Dendritic cell treated with granulocyte-macrophage colony-stimulating factor and Interleukin-4, amounts not matched to agents 40 ng/mL and 50 ng/mL, for 4 days (primary cell): ENCODE measurements around the gene ASGR1.
"Not testable (repeated sequence)": the region's sequence is repeated elsewhere in the genome, so short reads cannot be mapped to it uniquely, and the experiment has no call there.

Experiments
- H3K27ac Mint-ChIP-seq: one replicate; pipeline ENCODE4 v1.8.0; 2022; ENCODE audit warnings: mild to moderate bottlenecking, mixed read lengths
- H3K27me3 Mint-ChIP-seq: one replicate; pipeline ENCODE4 v1.8.0; 2022; ENCODE audit warnings: mild to moderate bottlenecking, mixed read lengths
- H3K36me3 Mint-ChIP-seq: one replicate; pipeline ENCODE4 v1.8.0; 2022; ENCODE audit warnings: low read depth, mixed read lengths
- H3K4me1 Mint-ChIP-seq: one replicate; pipeline ENCODE4 v1.8.0; 2022; ENCODE audit warnings: low read depth, mixed read lengths
- H3K4me3 Mint-ChIP-seq: one replicate; pipeline ENCODE4 v1.8.0; 2022; ENCODE audit warnings: mild to moderate bottlenecking, moderate library complexity, mixed read lengths
- H3K9me3 Mint-ChIP-seq: one replicate; pipeline ENCODE4 v1.8.0; 2022; ENCODE audit warnings: mixed read lengths
- intact Hi-C: fragments of 100-400 bp; cut with micrococcal nuclease; formaldehyde crosslinking; loops from one replicate; pipeline ENCODE4 v1.15.0; 2022

ASGR1 gene

DNA sequence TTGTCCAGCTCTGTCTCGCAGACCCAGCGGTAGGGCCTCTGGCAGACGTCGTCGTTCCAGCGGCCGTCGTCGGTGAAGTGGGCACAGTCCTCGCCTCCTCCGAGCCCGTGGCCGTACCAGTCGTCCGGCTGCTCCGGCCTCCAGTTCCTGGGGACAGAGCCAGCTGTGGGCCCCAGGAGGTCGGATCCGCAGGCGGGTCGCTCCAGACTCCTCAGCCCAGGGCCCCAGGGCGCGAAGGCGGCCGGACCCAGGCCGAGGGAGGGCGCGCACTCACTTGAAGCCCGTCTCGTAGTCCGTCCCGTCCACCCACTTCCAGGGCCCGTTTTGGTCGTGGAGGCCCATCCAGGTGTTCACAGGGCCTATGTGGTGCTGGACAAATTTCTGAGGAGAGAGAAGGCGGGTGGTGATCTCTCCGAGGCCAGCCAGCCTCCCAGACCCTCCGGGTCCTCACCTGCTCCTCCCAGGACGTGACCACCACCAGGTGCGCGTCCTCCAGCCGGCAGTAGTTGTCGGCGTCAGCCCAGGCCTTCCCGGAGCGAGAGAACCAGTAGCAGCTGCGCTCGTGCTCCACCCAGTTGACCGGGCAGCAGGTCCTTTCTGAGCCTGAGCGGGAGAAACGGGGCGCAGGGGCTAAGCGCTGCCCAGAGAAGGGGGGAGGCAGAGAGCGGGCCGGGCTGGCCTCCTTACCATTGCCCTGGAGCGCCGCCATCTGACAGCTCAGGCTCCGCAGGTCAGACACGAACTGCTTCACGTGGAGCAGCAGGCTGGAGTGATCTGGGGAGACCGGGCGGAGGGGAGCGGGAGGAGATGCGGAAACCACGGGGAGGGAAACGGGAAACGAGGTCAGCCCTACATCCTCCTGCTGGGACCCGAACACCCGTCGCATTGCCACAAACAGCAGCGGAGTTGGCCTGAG lies 5.2 kb downstream of the ASGR1 start:
- Mint-ChIP-seq H3K4me1 (peaks cover 19% of the 10 kb centered on the region), H3K27me3 (peaks cover 9% of the 10 kb centered on the region), H3K4me3 (no peak overlapping the region), H3K27ac (no peak overlapping the region), H3K36me3 (no peaks in the 10 kb centered on the region), H3K9me3 (no peaks in the 10 kb centered on the region)
- intact Hi-C loops, result loop anchor here (1.0 kb wide), 1 partner anchor 37 kb away; no protein-coding TSS in a partner anchor

DNA sequence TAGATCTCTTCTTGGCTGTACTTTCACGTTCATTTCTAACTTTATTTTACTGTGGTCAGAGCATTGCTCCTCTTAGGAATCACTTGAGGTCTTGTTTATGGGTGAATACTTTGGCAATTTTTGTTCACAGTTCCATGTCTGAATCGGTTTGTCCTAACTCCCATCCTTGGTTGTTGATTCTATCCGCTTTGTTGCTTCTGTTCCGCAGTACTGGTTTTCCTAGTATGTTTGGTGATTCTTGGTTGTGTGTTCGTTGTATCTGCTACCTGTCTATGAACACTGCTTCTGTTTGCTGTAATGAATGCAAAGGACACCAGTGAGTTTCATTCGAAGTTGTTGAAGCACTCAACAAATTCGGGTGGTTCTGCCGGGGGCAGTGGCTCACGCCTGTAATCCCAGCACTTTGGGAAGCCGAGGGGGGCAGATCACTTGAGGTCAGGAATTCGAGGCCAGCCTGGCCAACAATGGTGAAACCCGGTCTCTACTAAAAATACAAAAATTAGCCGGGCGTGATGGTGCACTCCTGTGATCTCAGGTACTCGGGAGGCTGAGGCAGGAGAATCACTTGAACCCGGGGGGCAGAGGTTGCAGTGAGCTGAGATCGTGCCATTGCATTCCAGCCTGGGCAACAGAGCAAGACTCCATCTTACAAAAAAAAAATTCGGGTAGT lies 6.5 kb downstream of the ASGR1 start:
- H3K27ac Mint-ChIP-seq, H3K27me3 Mint-ChIP-seq, H3K9me3 Mint-ChIP-seq, H3K4me3 Mint-ChIP-seq, H3K36me3 Mint-ChIP-seq, intact Hi-C loops: not testable (repeated sequence)
- peaks cover 18% of the 10 kb centered on the region for H3K4me1 Mint-ChIP-seq

DNA sequence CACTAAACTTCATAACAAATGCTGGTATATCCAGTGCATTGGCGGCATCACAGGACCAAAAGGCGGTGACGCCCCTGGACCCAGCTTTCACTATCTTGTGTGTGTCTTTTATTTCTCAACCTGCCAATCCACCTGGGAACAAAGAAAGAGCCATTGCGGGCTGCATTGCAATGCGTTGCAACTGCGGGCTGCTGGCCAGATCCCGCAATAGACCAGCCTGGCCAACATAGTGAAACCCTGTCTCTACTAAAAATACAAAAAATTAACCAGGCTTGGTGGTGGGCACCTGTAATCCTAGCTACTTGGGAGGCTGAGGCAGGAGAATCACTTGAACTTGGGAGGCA lies 9.6 kb downstream of the ASGR1 start:
- H3K9me3 Mint-ChIP-seq, intact Hi-C loops, H3K27me3 Mint-ChIP-seq, H3K36me3 Mint-ChIP-seq: not testable (repeated sequence)
- Mint-ChIP-seq H3K4me1 (peaks cover 29% of the 10 kb centered on the region), H3K4me3 (peak overlapping the region; percentile 57), H3K27ac (peak overlapping the region; percentile 82)

DNA sequence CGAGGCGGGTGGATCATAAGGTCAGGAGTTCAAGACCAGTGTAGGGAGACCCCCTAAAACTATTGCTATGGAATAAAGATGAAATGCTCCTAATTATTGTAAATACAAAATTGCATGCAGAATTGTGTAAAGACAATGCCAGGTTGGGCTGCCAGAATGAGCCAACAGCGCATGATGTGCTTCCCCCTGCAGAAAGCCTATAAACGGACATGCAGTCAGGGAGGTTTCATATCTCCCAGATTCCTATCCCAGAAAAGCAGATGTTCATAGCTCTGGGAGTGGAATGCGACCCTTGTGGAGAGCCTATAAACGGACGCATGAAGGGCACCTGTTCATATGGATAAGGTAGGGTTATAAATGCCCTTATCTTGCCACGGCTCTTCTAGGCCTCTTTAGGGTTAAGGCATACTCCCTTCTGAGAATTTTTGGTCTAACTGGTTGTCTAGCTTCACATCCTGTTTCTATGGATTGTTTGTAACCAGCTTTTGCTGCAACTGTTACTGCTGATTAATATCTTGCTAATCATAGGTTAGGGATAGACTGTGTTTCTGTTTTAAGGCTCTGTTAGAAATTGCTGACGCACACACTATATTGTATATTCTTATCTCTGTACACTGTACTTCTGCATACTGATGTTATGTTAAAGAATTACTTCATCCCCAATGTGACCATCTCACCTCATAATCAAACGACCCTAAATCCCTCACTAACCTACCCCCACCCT lies 10.2 kb downstream of the ASGR1 start:
- H3K36me3 Mint-ChIP-seq, H3K9me3 Mint-ChIP-seq, intact Hi-C loops, H3K27me3 Mint-ChIP-seq: not testable (repeated sequence)
- Mint-ChIP-seq H3K27ac (peak overlapping the region; percentile 82), H3K4me1 (peaks cover 32% of the 10 kb centered on the region), H3K4me3 (peak overlapping the region; percentile 57)

DNA sequence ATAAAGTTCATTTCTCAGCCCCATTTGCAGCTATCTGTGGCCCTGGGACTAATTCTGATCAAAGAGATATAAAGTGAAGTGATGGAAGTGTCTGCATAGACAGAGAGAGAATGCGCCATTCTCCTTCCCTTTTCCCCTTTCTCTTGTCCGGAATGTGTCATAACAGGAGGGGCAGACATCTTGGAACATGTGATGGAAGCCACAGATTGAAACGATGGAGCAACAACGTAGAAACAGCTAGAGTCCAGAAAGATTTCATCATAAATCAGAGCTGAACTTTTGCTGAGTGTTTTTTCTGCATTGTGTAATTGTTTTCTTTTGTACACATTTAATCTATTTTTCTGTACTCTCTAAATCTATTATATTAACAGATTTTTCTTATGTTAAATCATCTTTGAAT lies 11.3 kb downstream of the ASGR1 start:
- intact Hi-C loops, result no loop called here
- Mint-ChIP-seq H3K9me3 (no peaks in the 10 kb centered on the region), H3K27ac (peak overlapping the region; percentile 82), H3K27me3 (no peaks in the 10 kb centered on the region), H3K36me3 (no peaks in the 10 kb centered on the region), H3K4me1 (peaks cover 32% of the 10 kb centered on the region), H3K4me3 (no peak overlapping the region)

DNA sequence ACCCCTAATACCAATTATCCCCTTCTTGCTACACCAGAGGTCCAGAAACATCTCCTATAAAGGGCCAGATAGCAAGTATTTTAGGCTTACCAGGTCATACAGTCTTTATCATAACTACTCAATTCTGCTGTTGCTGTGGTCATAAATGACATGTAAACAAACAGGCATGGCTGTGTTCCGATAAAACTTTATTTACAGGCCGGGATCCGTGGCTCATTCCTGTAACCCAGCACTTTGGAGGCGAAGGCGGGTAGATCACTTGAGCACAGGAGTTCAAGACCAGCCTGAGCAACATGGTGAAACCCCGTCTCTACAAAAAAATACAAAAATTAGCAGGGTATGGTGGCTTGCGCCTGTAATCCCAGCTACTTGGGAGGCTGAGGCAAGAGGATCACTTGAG lies 12.3 kb downstream of the ASGR1 start:
- Mint-ChIP-seq H3K36me3 (no peaks in the 10 kb centered on the region), H3K4me3 (no peak overlapping the region), H3K27me3 (no peaks in the 10 kb centered on the region), H3K9me3 (no peaks in the 10 kb centered on the region), H3K4me1 (peaks cover 32% of the 10 kb centered on the region), H3K27ac (no peak overlapping the region)
- intact Hi-C loops, result no loop called here

DNA sequence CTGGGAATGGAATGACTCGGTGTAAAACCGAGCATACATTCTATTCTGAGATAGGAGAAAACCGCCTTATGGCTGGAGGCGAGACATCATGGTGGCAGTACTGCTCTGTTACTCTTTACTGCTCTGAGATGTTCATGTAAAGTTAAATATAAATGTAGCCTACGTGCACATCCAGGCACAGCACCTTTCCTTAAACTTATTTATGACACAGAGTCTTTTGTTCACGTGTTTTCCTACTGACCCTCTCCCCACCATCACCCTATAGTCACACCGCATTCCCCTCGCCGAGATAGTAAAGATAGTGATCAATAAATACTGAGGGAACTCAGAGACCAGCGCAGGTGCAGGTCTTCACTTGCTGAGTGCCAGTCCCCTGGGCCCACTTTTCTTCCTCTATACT lies 19.6 kb downstream of the ASGR1 start:
- H3K27me3 Mint-ChIP-seq, H3K36me3 Mint-ChIP-seq, H3K27ac Mint-ChIP-seq, H3K4me3 Mint-ChIP-seq, H3K9me3 Mint-ChIP-seq, intact Hi-C loops: not testable (repeated sequence)
- H3K4me1 Mint-ChIP-seq, result peaks cover 26% of the 10 kb centered on the region

DNA sequence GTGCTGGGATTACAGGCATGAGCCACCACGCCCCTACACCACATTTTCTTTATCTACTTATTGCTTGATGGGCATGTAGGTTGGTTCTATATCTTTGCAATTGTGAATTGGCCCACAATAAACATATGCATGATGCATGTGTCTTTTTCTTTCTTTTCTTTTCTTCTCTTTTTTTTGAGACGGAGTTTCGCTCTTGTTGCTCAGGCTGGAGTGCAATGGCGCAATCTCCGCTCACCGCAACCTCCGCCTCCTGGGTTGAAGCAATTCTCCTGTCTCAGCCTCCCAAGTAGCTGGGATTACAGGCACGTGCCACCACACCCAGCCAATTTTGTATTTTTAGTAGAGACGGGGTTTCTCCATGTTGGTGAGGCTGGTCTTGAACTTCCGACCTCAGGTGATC lies 20.7 kb downstream of the ASGR1 start:
- H3K36me3 Mint-ChIP-seq, H3K27ac Mint-ChIP-seq, H3K9me3 Mint-ChIP-seq, intact Hi-C loops, H3K4me3 Mint-ChIP-seq: not testable (repeated sequence)
- H3K4me1 Mint-ChIP-seq, result peaks cover 28% of the 10 kb centered on the region
- H3K27me3 Mint-ChIP-seq, result peaks cover 14% of the 10 kb centered on the region

DNA sequence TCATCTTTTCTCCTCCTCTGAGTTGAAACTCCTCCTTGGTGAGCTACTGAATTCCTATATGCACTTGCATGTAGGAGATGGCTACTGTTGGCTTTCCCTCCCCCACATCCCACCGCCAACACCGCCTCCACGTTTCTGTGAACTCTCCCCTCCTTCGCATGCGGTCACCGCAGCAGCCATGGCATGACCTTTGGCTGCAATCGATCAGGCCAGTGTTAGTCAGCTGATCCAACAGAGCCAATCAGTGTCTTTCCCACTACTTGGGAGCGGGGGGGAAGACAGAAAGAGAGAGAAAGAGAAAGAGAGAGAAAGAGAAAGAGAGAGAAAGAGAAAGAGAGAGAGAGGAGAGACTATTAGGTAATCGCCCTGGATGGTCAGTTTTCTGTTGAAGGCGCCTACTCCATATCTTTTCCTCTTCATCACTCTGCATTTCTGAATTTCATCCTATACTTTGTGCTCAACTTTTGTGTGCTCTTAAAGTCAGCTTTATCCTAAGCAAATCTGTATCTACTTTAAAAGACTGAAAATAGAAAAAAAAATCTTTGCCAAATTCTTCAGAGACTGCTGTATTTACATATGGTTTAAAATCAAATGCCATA lies 22.7 kb downstream of the ASGR1 start:
- Mint-ChIP-seq H3K4me1 (peaks cover 28% of the 10 kb centered on the region), H3K4me3 (no peak overlapping the region)

DNA sequence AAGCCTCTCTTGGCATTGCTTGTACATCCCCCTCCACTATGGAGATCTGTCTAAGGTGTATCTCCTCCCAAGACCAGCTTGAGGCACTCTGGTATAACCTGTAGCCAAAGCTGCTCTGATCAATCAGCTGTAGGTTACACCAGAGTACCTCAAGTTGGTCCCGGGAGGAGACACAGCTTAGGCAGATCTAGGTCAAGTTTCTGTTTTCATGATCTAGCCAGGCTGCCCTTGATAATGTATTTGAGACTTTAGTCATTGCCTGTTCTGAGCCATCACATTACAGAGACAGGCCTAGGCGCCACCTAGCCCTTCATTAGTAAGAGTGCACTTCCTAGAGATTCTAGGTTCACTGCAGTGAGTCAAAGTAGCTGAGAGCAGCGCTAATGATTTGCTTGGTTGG lies 31.4 kb downstream of the ASGR1 start:
- intact Hi-C loops, result no loop called here
- H3K27me3 Mint-ChIP-seq, result peaks cover 5% of the 10 kb centered on the region
- no peaks in the 10 kb centered on the region for H3K36me3 Mint-ChIP-seq
- H3K9me3 Mint-ChIP-seq, result no peaks in the 10 kb centered on the region
- peaks cover 18% of the 10 kb centered on the region for H3K4me1 Mint-ChIP-seq
- H3K4me3 Mint-ChIP-seq, result no peak overlapping the region
- H3K27ac Mint-ChIP-seq, result no peak overlapping the region

More for the DNA sequence above, 22.7 kb downstream of the ASGR1 start:
- H3K36me3 Mint-ChIP-seq, result no peaks in the 10 kb centered on the region
- H3K27me3 Mint-ChIP-seq, result peaks cover 18% of the 10 kb centered on the region
- no peak overlapping the region for H3K27ac Mint-ChIP-seq
- intact Hi-C loops, result no loop called here
- H3K9me3 Mint-ChIP-seq, result no peaks in the 10 kb centered on the region

DNA sequence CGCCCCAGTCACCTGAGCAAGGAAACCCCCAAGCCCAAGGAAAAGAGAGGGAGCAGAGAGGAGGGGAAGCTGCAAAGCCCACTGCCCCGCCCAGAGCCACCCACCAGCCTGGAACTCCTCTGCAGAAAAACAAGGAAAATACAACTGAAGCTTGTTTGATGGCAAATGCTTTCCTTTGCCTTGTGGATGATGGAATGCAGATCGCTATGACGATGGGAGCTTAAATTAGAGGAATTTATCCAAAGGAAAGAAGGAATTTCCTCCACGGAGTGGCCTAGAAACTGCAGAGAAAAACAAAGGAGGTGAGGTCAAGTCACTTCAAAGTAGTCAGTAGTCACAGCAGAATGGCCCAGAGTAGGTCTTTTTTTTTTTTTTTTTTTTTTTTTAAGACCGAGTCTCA lies 33.1 kb downstream of the ASGR1 start:
- no peaks in the 10 kb centered on the region for H3K27me3 Mint-ChIP-seq
- peaks cover 14% of the 10 kb centered on the region for H3K36me3 Mint-ChIP-seq
- intact Hi-C loops, result no loop called here
- H3K9me3 Mint-ChIP-seq, result no peaks in the 10 kb centered on the region
- H3K4me1 Mint-ChIP-seq, result peaks cover 18% of the 10 kb centered on the region
- no peak overlapping the region for H3K27ac Mint-ChIP-seq
- no peak overlapping the region for H3K4me3 Mint-ChIP-seq

DNA sequence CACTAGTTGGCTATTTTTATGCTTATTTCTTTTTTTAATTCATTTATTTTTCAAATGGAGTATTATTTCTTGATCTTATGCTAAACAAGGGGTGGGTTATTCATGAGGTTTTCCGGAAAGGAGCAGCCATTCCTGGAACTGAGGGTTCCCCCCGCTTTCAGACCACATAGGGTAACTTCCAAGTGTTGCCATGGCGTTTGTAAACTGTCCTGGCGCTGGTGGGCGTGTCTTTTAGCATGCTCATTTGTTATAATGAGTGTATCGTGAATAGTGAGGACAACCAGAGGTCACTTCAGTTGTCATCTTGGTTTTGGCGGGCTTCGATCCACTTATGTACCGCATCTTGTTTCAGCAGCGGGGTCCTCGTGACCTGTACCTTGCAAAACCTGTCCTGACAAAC lies 35.0 kb downstream of the ASGR1 start:
- H3K4me3 Mint-ChIP-seq, result no peak overlapping the region

DNA sequence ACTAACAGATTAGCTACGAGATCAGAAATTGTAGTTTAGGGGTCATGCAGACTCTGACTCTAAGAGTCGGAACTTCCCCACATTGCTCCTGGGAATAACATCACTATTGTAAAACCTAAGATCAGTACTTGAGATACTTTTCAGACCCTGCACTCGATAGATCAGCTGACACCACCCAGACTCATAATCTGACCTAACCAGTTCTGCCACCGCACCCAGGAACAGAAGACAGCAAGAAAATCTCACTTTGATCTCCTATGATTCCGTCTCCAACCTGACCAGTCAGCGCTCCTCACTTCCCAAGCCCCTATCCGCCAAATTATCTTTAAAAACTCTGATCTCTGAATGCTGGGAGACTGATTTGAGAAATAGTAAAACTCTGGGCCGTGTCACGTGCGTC lies 37.3 kb downstream of the ASGR1 start:
- H3K36me3 Mint-ChIP-seq, result peaks cover 24% of the 10 kb centered on the region
- no peaks in the 10 kb centered on the region for H3K27me3 Mint-ChIP-seq
- intact Hi-C loops, result no loop called here
- H3K4me3 Mint-ChIP-seq, result no peak overlapping the region
- peaks cover 53% of the 10 kb centered on the region for H3K4me1 Mint-ChIP-seq
- no peaks in the 10 kb centered on the region for H3K9me3 Mint-ChIP-seq
- H3K27ac Mint-ChIP-seq, result no peak overlapping the region

More for the DNA sequence above, 35.0 kb downstream of the ASGR1 start:
- Mint-ChIP-seq H3K4me1 (peaks cover 31% of the 10 kb centered on the region), H3K36me3 (peaks cover 24% of the 10 kb centered on the region), H3K27ac (no peak overlapping the region), H3K27me3 (no peaks in the 10 kb centered on the region), H3K9me3 (no peaks in the 10 kb centered on the region)
- intact Hi-C loops, result no loop called here

DNA sequence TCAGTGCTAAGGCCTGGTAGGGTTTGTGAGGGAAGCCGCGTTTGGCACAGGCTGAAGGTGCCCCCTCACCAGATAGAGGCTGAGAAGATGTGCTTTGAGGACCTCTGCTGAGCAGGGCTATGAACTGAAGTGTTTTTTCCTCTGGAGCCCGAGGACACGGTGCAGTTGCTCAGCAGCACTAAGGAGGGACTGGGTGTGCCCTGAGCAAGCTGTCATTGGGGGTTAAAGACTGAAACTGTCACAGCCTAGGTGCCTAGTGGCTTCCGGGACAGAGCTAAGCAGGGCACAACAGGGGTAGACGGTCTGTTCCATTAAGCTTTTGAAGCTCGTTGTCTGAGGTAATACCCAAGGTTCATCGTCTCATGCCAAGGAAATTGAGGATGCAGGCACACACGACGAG lies 39.8 kb downstream of the ASGR1 start:
- peaks cover 54% of the 10 kb centered on the region for H3K4me1 Mint-ChIP-seq
- H3K9me3 Mint-ChIP-seq, result no peaks in the 10 kb centered on the region
- H3K27ac Mint-ChIP-seq, result peak overlapping the region; percentile 89
- H3K27me3 Mint-ChIP-seq, result no peaks in the 10 kb centered on the region
- H3K36me3 Mint-ChIP-seq, result peaks cover 24% of the 10 kb centered on the region
- intact Hi-C loops, result no loop called here
- peak overlapping the region; percentile 68 for H3K4me3 Mint-ChIP-seq
